Activated CD4-positive, alpha-beta T cell treated with anti-CD3 and anti-CD28 coated beads, Interleukin-2, Interleukin-6, amounts not matched to agents 100 ng/mL and 50 ng/mL, durations not matched to agents 16 hours and 8 hours (primary cell): Measurements from ENCODE around the gene RXRA.

Experiments
- DNase-seq: peaks from one replicate; pipeline ENCODE4 v3.0.0-alpha.2; 2020

Gene RXRA

DNA sequence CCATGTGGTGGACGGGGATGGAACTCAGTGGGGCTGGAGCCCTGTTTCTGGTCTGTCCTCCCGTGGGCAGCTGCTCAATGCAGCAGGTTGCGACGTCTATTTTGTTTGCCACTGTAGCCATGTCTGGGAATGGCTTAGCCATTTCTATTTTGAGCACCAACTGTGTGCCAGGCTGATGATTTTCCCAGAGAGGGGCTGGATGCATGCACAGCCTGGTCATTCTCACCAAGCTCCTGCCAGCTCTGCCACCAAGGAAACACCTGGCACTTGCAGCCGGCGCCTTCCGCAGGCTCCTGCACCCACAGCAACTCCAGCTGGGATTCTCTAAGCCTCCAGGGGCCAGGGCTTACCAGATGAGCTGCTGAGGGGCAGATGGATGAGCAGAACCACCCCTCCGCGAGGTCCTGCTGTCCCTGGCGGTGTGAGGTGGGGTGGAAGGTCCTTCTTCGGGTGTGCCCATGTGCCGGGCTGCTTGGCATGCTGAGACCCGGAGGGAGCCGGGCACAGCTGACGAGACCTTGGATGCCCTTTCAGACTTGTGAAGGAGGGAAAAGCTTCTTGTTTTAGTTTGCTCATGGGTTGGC, 151.2 kb downstream of the RXRA start:
- DNase-seq = no peak

DNA sequence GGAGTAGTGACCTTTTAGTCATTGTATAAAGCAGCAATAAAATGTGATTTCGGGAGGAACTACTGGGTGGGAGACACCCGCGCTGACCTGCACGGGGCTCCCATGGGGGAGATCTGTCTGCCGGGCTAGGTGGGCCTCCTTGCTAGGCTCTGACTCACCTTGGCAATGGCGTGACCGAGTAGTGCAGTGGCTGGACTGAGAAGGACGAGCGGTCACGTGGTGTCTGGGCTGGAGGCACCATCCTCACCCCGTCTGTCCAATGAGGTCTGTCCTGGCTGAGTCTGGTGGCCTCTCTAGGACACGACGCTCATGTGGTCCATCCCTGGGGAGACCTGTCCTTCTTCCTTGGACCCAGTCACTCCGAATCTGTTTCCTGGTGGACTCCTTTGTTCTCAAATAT, 151.7 kb downstream of the RXRA start:
- DNase-seq = no peak

GRCh38 chr9:134481762-134482161, 155.5 kb downstream of the RXRA start:
- DNase-seq = no peak

DNA sequence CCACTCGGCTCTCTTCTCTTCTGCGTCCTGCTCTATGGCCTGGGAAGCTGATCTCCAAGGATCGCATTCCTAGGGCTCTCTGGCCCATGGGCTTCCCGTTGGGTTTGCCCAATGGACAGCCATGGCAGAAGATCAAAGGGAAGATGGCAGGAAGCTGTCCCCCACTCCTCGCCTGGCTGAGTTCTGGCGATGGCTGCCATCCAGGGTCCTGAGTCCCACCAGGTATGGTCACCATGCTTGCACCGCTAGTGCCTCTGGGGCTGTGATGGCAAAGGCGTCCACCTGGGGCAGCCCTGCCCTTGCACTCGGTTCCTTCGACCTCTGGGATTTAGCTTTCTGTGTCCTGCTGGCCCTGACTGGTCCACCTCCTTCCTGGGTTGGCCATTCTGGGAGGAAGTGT, 156.0 kb downstream of the RXRA start:
- DNase-seq = no peak

DNA sequence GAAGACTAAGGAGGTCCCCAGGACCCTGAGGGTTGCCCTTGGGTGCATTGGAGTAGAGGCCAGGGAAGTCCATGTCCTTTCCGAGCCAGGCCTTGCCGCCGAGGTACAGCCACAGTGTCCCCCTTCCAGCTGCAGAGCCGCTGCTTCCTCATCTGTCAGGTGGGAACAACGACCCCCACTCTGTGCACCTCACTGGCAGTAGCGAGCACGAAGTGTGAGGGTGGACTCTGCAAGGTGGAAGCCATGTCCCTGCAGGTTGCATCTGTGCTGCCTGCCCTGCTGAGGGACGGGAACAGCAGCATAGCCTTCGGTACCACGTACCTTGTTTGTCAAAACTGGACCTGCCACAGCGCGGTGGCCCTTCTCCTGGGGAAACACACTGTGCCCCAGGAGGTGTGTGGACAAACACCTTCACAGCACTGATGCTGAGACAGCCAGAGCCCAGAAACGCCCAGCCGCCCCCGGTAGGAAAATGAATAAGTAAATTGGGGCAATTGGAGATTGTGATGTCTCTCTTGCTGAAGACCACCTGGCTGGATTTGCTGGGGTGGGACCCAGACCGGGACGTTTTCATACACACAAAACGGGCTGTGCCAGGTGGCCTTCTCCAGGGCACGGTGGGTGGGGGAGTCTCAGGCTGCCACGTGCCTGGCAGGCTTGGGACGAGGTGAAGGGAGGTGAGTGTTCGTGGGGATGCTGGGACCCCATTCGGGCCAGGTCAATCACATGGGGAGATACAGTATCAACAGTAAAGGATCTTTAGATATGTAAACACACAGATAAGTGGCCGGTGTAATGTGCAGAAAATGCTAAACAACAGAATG, 157.3 kb downstream of the RXRA start:
- DNase-seq = no peak

DNA sequence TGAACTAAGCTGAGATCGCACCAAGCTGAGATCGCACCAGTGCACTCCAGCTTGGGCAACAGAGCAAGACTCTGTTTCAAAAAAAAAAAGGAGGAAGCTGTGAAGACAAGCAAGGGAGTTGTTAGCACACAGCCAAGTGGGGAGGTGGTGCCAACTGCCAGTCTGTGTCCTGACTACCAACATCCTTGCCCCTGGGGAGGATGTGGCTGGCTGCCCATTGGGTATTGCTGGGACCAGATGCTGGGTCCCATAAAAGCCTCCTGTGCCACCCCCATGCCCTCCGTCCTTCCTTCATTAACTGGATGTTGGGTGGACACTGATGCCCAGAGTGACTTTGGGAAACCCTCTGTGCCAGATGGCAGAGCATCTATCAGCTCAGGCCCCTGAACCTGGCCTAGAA, 158.2 kb downstream of the RXRA start:
- no peak for DNase-seq

GRCh38 chr9:134485653-134486052, 159.4 kb downstream of the RXRA start:
- no peak for DNase-seq

GRCh38 chr9:134486143-134486591, 159.9 kb downstream of the RXRA start:
- no peak for DNase-seq

- no peak for DNase-seq
Observed at GRCh38 chr9:134486596-134486995, 160.3 kb downstream of the RXRA start.
